GM12891 (cell line): Measurements from ENCODE around the gene RNF115.

ENCODE experiments used
- PAX5 ChIP-seq: IDR thresholded peaks from 2 replicates; pipeline ENCODE4 v1.6.1; 2011; ENCODE audit warnings: low read length, moderate library complexity, mild to moderate bottlenecking; ENCODE audit not compliant: insufficient read depth, severe bottlenecking
- POLR2A ChIP-seq: IDR thresholded peaks from 2 replicates; pipeline ENCODE4 v1.6.1; 2011; ENCODE audit warnings: low read depth, low read length, control low read depth
- POLR2AphosphoS5 ChIP-seq: IDR thresholded peaks from 2 replicates; pipeline ENCODE4 v1.6.1; 2011; ENCODE audit warnings: low read depth, low read length, control low read depth
- SPI1 ChIP-seq: IDR thresholded peaks from 2 replicates; pipeline ENCODE4 v1.6.1; 2011; ENCODE audit warnings: low read depth, low read length, control low read depth
- TAF1 ChIP-seq: IDR thresholded peaks from 2 replicates; pipeline ENCODE4 v1.6.1; 2011; ENCODE audit warnings: low read depth, low read length, control low read depth

DNA sequence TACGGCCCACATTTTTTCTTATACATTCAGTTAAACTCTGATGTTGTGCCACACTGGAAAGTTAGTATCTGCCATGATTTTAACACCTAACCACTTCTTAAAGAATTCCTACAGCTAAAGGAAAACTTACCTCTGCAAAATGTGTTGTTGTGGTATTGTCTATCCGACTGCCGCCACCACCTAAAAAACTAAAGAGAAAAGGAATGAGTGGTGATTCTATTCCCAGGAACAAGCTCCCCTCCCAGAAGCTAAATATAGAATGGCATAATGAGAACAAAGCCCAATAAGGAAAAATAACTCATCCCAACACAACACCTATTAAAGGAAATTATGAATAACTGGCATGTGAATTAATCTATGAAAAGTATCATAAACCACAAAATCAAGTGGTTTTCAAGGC lies 39.5 kb downstream of the RNF115 start:
- no peak for TF ChIP-seq POLR2AphosphoS5
- TF ChIP-seq POLR2A = no peak
- TF ChIP-seq TAF1 = no peak
- TF ChIP-seq SPI1 = no peak
- no peak for TF ChIP-seq PAX5
